NOMO-1 (cell line): ENCODE data around the gene REL.
"Not testable (repeated sequence)": the region's sequence is repeated elsewhere in the genome, so short reads cannot be mapped to it uniquely, and the experiment has no call there.

Experiments used
- DNase-seq, 2 experiments: peaks; one replicate each; lab custom pipeline; 2025; ENCODE audit not compliant: unreplicated experiment in 2 of 2; lab: John Stamatoyannopoulos, UW

Gene REL

DNA sequence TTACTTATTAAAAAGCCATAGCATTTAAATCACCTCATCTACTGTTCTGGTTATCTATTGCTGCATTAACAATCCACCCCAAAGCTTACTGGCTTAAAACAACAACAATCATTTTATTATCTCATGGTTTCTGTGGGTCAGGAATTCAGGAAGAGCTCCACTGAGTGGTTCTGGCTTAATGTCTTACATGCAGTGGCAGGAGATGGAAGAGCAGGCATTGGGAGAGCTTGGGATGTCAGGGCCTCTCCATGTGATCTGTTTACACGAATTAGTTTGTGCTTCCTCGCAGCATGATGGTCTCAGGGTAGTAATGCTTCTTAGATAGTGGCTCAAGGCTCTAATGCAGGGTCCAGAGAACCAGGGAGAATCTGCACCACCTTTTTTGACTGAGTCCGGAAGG, 14.4 kb upstream of the REL start:
- DNase-seq = no peak

DNA sequence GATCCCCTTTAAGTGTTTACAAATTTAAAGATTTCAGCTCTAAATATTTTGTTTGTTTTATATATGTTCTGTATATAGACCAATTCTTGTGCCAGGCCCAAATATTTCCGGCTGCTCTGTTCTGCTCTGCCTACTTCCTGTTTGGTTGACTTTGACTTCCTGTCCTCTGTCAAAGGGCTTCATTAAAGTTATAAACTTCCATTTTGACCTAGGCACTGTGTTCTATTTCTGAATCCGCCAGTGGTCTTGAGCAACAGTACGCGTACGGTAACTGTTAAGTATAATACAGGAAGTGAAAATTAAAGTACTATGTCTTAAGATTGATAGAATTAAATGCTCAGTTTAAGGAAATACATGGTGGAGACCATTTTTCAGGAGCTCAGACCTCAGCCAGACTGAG, 13.5 kb upstream of the REL start:
- DNase-seq = peak; percentile 88 to 100

DNA sequence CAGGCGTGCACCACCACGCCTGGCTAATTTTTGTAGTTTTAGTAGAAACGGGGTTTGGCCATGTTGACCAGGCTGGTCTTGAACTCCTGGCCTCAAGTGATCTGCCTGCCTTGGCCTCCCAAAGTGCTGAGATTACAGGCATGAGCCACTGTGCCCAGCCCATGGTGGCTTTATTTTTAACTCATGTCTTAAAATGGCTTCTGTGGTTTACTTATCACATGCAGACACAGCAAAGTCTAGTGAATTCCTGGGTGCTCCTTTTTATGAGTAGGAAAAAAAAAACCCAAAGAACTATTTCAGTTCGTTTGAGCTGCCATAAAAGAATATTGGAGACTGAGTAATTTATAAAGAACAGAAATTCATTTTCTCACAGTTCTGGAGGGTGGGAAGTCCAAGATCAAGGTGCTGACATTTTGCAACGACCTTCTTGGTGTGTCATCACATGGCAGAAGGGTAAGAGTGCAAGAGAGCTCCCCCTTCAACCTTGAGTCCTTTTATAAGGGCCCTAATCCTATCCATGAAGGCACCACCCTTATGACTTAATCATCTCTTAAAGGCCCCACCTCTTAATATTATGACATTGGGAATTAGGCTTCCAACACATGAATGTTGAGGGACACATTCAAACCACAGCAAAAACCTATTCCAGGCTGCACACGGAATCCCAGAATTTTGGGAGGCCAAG, 12.6 kb upstream of the REL start:
- DNase-seq = no peak

DNA sequence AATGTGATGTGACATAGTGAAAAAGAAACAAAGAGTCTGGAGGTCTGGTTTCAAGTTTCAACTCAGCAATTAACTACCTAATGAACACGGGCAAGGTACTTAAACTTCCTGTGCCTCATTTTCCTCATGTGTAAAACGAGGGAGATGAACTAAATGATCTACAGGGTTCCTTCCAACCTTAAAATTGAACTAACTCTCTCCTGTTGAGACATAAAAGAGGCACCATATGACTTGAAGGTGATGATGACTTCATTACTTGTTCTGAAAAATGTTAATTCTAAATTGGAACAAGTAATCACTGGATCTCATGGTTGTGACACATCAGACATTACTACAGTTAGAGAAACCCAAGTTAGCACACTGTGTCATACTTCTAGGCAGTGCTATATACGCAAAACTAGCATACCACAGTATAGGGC, 8.9 kb upstream of the REL start:
- no peak for DNase-seq

DNA sequence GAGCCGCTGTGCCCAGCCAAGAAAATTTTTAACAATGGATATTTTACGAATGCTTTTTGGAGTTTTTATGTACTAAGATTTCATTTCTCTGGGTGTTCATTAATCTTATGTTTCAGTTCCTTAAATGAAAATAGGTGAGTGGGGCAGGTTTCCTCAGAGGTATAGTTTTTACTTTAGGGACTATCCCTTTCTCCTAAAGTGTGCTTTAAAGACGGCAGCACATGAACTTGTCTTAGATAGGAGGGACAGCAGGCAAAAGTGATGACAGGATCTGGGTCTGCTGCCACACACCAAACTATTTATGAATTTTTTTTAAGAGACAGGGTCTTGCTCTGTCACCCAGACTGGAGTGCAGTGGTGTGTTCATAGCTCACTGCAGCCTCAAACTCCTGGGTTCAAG, 8.0 kb upstream of the REL start:
- DNase-seq = no peak

DNA sequence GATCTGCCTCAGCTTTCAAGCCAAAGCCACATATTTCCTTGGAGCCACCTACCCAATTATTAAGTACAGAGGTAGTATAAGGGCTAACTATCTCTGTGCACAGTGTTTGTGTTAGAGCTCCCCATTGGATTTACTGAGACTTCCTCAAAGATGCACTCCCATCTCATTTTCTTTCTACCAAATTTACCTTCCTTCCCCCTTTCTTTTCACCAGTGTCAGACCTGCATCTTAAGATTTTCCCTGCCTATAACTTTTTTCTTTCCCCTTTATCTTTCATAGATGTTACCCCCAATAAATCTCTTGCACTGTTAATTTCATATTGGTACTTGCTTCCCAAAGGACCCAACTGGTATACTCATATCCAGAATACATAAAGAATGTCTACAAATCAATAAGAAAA, 5.9 kb upstream of the REL start:
- DNase-seq = no peak

DNA sequence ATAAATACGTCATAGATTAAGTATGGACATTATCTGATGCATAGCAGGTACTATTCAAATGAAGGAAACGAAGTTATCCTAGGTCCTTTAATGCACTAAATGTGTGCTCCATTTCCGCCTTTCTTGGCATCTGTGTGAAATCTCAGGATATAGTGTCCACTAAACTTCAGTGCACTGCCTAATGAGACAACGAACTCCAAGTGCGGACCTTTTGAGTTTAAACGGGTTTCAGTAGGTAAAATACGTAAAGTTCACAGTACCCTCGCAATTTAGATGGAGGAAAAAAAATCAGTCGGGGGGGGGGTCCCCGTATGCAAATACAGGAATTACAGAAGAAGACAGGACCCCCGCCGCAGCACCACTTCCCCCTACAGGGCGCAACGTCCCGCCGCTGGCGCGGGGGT, 729 bp upstream of the REL start:
- peak in 1 of 2 experiments; percentile 50 for DNase-seq

DNA sequence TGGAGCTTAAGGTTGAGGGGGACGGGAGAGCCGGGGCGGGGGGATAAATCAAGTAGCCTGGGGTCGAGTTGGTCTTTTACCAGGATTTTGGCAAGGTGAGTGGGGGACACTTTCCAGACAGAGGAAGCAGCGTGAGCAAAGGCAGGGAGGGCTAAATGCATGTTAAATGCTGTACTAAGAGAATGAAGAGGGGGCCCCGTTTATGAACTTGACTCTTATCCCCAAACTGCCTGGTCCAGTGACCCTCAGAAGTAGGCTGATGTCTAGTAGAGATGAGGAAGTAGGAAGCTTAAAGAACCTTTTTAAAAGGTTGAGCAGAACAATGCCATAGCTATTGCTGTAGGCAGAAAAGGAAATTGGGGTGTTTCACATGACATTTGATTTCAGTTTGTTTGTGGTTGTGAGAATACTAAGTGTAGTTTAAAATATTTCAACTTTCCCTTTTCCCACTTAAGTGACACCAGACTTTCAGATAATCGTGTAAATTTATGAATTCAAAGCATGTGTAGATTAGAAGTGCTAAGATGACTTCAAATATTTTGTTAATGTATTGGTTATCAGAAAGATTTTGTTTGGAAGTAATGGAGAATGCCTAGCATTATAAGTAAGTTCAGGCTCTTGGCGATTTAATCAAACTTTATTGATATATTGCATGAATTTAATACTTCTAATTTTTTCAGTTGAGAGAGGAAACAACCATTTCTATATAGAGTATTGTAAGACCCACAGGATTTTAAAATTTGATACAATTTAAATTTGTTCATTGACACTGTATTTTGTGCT, 1.8 kb downstream of the REL start:
- peak; percentile 35 to 67 for DNase-seq

DNA sequence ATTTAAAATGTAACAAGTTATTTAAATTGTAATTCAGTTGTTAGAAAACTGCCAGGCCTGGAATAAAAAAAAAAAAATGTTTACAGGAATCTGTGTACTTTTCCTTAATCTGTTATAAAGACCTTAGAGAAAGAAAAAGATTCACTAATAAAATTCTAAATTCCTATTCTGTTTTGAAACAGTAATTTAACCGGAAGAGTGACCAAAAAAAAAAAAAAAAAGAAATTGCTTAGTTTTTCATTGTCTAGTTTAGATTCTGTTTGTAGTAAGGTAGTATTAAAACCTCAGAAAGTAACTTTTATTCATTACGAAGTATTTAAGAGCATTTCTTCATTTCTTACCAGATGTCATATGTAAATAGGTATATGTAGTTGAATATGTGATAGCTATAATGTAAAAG, 2.5 kb downstream of the REL start:
- no peak for DNase-seq

DNA sequence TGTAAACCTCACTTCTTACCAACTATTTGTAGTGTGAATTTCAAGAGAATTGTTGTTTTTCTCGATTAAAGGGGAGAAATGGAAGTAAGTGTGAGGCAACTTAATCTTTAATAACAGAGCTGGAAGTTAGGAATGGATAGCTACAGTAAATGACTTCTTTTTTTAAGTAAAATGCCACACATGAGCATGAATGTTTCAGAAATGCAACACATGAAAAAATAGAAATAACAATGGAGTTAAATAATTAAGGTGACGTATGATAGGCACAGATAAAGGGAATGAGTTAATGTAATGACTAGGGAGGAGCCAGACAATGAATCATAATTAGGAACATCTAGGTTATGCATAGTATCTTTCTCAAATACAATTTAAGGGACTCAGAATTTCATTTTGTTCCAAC, 3.4 kb downstream of the REL start:
- DNase-seq = peak in 1 of 2 experiments; percentile 20

DNA sequence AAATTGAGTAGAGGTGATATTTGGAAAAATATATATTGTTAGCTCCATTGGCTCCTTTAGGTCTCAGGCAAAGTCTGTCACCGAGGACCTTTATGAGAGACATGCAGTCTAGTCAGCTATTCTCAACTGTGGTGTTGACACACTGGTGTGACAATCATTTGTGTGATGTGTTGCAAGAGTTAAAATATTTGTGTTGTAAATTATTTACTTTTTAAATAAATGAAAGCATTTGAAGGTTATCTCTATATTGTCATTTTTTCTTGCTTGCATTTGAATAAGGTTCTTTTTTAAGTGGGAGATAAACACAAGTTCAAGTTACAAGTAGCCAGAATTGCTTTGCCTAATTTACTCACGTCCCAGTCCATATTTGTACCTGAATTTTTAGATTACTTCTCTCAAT, 4.3 kb downstream of the REL start:
- no peak for DNase-seq

DNA sequence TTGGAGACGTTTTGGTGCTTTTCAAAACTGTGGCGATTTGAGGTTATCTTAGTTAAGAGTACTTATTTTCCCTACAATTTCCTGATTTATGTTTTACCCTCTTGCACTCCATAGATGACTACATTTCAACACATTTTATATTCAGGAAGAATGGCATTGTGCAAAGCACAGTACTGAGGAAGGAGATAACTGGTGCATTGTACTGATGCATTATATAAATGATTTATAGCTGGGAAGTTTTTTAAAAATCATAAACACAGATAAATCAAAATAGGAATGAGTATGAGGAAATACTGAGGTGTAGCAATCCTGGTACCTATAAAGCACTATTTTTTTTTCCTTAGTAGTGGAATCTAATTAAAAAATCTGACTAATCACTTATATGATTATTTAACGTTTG, 5.6 kb downstream of the REL start:
- peak; percentile 27 to 47 for DNase-seq

DNA sequence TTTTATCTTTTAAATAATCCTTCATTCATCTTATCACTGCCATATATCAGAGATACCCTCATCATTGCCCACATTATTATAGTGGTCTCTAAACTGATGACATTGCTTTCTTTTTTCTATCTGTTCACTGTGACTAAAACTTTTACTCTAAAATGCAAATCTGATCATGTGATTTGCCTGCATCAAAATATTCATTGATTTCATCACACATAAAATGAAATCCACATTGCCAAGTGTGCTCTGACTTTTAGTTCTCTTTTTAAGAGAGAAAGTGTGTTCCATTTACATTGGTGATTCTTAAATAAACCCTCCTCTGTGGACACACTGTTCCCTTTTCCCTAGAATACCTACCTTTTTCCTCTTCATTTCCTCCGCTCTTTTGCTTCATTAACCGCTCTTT, 7.5 kb downstream of the REL start:
- DNase-seq = no peak

DNA sequence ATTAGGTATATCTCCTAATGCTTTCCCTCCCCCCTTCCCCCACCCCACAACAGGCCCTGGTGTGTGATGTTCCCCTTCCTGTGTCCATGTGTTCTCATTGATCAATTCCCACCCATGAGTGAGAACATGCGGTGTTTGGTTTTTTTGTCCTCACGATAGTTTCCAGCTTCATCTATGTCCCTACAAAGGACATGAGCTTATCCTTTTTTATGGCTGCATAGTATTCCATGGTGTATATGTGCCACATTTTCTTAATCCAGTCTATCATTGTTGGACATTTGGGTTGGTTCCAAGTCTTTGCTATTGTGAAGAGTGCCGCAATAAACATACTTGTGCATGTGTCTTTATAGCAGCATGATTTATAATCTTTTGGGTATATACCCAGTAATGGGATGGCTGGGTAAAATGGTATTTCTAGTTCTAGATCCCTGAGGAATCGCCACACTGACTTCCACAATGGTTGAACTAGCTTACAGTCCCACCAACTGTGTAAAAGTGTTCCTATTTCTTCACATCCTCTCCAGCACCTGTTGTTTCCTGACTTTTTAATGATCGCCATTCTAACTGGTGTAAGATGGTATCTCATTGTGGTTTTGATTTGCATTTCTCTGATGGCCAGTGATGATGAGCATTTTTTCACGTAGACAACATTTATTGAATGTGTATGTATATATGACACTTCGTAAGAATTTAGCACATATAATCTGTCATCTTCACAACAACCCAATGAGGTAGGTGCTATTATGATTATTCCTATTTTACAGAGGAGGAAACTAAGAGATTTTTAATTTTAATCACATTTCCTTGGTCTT, 8.4 kb downstream of the REL start:
- not testable (repeated sequence) for DNase-seq

DNA sequence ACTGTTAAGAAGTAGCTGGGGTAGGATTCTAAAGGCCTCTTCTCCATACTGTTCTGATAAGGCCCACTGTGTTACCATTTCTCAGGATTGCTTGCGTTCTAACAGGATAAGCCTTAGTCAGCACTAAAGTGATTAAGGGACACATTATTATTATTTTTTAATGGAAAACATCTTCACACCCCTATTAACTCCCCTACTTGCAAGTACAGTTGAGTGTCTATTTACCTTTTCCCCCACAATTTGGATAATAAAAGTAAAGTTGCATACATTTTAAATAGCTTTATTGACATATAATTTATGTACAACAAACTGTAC, 9.0 kb downstream of the REL start:
- DNase-seq = no peak

DNA sequence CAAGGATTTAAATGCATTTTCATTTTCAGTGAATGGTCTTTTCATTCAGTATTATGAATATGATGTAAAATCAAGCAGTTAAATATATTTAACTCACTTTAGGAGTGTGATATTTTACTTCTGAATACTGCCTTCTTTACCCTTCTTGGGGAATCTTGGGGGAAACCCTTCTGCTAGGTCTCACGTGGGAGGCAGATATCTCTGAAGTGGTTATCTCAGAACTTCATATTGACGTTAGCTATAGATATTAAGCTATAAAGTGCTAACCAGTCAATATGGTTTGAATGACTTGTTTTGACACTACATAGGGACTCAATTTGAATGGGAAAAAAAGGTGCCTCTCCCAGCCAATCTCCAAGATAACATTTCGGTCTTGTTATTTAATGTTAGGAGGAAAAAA, 9.8 kb downstream of the REL start:
- no peak for DNase-seq

DNA sequence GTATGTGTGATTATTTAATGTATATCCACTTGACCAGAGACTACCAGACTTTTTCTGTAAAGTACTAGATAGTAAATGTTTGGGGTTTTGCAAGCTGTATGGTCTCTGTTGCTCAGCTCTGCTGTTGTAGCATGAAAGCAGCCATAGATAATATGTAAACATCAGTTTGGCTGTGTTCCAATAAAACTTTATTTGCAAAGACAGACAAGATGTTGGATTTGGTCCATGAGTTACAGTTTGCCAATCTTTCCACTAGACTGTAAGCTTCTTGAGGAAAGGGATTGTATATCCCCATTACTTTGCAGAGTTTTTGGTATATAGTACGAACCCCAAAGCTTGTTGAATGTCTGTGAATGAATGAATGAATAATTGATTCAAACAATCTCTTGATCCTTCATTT, 17.2 kb downstream of the REL start:
- DNase-seq = no peak

DNA sequence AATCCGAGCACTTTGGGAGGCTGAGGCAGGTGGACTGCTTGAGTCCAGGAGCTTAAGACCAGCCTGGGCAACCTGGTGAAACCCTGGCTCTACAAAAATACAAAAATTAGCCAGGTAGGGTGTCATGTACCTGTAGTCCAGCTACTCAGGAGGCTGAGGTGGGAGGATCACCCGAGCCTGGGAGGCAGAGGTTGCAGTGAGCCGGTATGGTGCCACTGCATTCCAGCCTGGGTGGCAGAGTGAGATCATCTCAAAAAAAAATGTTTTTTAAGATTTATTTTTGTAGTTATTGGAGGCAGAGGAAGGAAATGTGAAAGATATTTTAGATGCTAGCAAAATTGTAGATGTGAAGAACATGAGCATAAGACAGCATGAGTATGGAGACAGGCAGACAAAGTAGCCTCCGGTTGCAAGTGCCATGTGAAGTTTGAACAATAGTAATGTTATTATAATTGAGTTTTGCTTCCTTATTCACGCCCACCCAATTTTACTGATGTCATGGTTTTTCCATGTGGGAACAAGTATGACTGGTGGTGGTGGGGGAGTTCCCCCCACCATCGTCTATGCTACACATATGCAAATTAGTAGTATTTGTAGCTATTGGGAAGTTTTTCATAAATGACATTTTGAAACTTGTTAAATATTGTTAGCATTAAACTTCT, 18.0 kb downstream of the REL start:
- no peak for DNase-seq

DNA sequence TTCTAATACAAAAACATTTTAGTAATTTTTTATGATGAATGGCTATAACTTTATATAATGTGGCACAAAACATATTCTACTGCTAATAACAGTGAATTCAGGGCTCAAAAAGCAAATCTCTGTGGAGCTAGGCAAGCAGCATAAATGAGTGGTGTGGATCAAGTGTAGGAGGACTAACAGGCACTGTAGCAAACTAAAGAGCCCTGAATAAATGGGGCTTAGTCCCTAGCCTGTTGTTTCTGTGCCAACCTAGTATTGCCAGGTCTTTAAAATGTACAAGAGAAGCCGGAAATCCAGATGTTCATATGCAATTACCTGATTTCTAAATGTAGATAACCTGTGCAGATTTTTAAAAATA, 18.5 kb downstream of the REL start:
- DNase-seq = no peak

DNA sequence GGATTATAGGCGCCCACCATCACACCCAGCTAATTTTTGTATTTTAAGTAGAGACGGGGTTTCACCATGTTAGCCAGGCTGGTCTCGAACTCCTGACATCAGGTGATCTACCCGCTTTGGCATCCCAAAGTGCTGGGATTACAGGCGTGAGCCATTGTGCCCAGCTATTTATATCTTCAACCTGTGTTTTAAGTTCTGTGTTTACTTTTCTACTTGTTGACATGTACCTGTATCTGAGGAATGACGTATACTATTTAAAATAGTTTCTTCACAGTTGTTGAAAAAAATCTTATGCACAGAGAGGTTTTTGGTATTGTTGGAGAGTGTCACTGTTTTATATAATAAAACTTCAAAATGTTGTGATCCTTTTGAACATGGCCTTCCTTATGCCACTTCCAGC, 19.9 kb downstream of the REL start:
- DNase-seq = not testable (repeated sequence)

DNA sequence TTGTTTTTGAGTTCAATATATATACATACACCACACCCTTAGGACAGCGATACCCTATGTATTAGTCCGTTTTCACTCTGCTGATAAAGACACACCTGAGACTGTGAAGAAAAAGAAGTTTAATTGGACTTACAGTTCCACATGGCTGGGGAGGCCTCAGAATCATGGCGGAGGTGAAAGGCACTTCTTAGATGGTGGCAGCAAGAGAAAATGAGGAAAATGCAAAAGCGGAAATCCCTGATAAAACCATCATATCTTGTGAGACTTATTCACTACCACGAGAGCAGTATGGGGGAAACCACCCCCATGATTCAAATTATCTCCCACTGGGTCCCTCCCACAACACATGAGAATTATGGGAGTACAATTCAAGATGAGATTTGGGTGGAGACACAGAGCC, 24.5 kb downstream of the REL start:
- not testable (repeated sequence) for DNase-seq
